Right lobe of liver (tissue), 6 donors: ENCODE measurements around the gene KCNJ11. TPM values are rescaled to one million over a fixed set of nuclear protein-coding genes. Genes with fewer than 3 reads are reported as not detected.
A peak's percentile ranks its signal among the peaks of the same experiment; 100 is the strongest.

Experiments used
- ATAC-seq, 4 donors: fragments of 200-7000 bp; cut with Tn5 transposase; one replicate each; pipeline ENCODE4 v1.9.1; 2020; ENCODE audit warnings: mild to moderate bottlenecking in 4 of 4, moderate library complexity in 4 of 4
- DNase-seq, 3 donors: peaks; one replicate each; pipeline ENCODE4 v3.0.0-alpha.2; 2020
- H3K27ac ChIP-seq, 3 donors: fragments of 200-600 bp; one replicate each; pipeline ENCODE4 v1.8.0; 2022
- H3K27me3 ChIP-seq, 2 donors: fragments of 200-600 bp; one replicate each; pipeline ENCODE4 v1.8.0; 2022
- H3K36me3 ChIP-seq, 4 donors: fragments of 200-600 bp; sonication (generic) in 1 of 4; one replicate each; pipeline versions ENCODE4 v1.5.1 to v1.8.0; 2017 to 2022; ENCODE audit warnings: control low read depth in 1 of 4
- H3K4me1 ChIP-seq, 4 donors: fragments of 200-600 bp; sonication (generic) in 1 of 4; one replicate each; pipeline versions ENCODE4 v1.5.1 to v1.8.0; 2017 to 2022; ENCODE audit warnings: control low read depth in 1 of 4
- H3K4me3 ChIP-seq, 3 donors: fragments of 200-600 bp; one replicate each; pipeline ENCODE4 v1.8.0; 2022
- H3K9me3 ChIP-seq, 4 donors: fragments of 200-600 bp; sonication (generic) in 1 of 4; one replicate each; pipeline versions ENCODE4 v1.5.1 to v1.8.0; 2017 to 2022; ENCODE audit warnings: control low read depth in 1 of 4
- CTCF ChIP-seq, 4 donors: fragments of 200-600 bp in 3 of 4; fragments of 450-650 bp in 1 of 4; IDR thresholded peaks; one replicate each; pipeline versions ENCODE4 v1.5.1 to v1.8.0; 2016 to 2022; ENCODE audit warnings: antibody characterized with exemption in 4 of 4, mild to moderate bottlenecking in 2 of 4
- POLR2A ChIP-seq: fragments of 450-650 bp; IDR thresholded peaks from one replicate; pipeline ENCODE4 v1.6.1; 2017; ENCODE audit warnings: antibody characterized with exemption, mild to moderate bottlenecking
- WGBS: methylation state at CpG from one replicate; pipeline ENCODE4 v1.1.6; 2018; ENCODE audit warnings: low coverage, low lambda C conversion rate; ENCODE audit not compliant: insufficient coverage; ENCODE audit errors: missing lambda C conversion rate; 5-methylcytosine and 5-hydroxymethylcytosine counted together
- intact Hi-C, 2 donors: fragments of 100-400 bp; cut with DNase I; formaldehyde crosslinking; loops; one replicate each; pipeline versions ENCODE4 v1.11.2 to v1.14.1; 2022
- total RNA-seq, 6 experiments: library from RNA; depleted of rRNA in 2 of 6; stranded (reverse); fragments of >200 nt in 2 of 6; fragmentation: NEBNext Ultra II Directional in 3 of 6; extraction: Animal tissue kit (Norgen Biotek cat#: 25700) in 3 of 6; gene quantifications; one replicate each; pipeline versions ENCODE4 v1.1.0 to v1.2.4, GENCODE V29; 2016 to 2023
- donor health status: DM: no; HTN: yes; CAD: no.
- donor health status: DM: no; HTN: no; CAD: no.
- donor health status: DM: no; HTN: no; CAD: no.
- donor health status: DM: no; HTN: yes; CAD: no.
- donor health status: DM: no; HTN: yes; CAD: no.

KCNJ11 gene
- total RNA-seq, 6 experiments from 2014 or later: 0.93 to 3.7 (median 2.0) TPM

- intact Hi-C loops: no loop called here
- TF ChIP-seq POLR2A (no peak), CTCF (IDR thresholded peaks at IDR 0.05) (no peak)
- peaks cover 0 to 18% (median 0%) of the 10 kb centered on the region in 4 donors for H3K4me1 ChIP-seq
- no peaks in the 10 kb centered on the region for H3K27me3 ChIP-seq
- H3K36me3 ChIP-seq: no peaks in the 10 kb centered on the region
- no peaks in the 10 kb centered on the region for H3K9me3 ChIP-seq
- H3K27ac ChIP-seq: no peak overlapping the region
- ATAC-seq (no peak), DNase-seq (peak in 1 of 3 donors; percentile 37)
- no peak overlapping the region for H3K4me3 ChIP-seq
- 71% methylated on average over 1 of the region's 6 CpGs for WGBS
These were observed 27.2 kb upstream of the KCNJ11 start for GRCh38 chr11:17415523-17416104.

- ATAC-seq (no peak), DNase-seq (peak in 1 of 3 donors; percentile 39)
- Histone ChIP-seq H3K4me3 (no peak overlapping the region), H3K4me1 (peaks cover 0 to 18% (median 0%) of the 10 kb centered on the region in 4 donors), H3K9me3 (no peaks in the 10 kb centered on the region), H3K36me3 (no peaks in the 10 kb centered on the region), H3K27me3 (no peaks in the 10 kb centered on the region), H3K27ac (no peak overlapping the region)
- TF ChIP-seq CTCF (IDR thresholded peaks at IDR 0.05) (no peak), POLR2A (no peak)
- no CpG with 5 or more reads among the region's 5 CpGs for WGBS
- intact Hi-C loops: no loop called here
These were observed 26.5 kb upstream of the KCNJ11 start for GRCh38 chr11:17414992-17415391.

- H3K36me3 ChIP-seq: no peaks in the 10 kb centered on the region
- WGBS: 50% methylated on average over 2 of the region's 8 CpGs
- H3K4me1 ChIP-seq: peaks cover 0 to 18% (median 0%) of the 10 kb centered on the region in 4 donors
- TF ChIP-seq POLR2A (no peak), CTCF (IDR thresholded peaks at IDR 0.05) (no peak)
- no peak overlapping the region for H3K27ac ChIP-seq
- H3K4me3 ChIP-seq: no peak overlapping the region
- no peaks in the 10 kb centered on the region for H3K9me3 ChIP-seq
- H3K27me3 ChIP-seq: no peaks in the 10 kb centered on the region
- intact Hi-C loops: no loop called here
- ATAC-seq (no peak), DNase-seq (peak in 1 of 3 donors; percentile 26)
These were observed 25.9 kb upstream of the KCNJ11 start for GRCh38 chr11:17414317-17414737.

GRCh38 chr11:17413414-17414316 lies 25.2 kb upstream of the KCNJ11 start:
- intact Hi-C loops: no loop called here
- H3K9me3 ChIP-seq: no peaks in the 10 kb centered on the region
- H3K27me3 ChIP-seq: no peaks in the 10 kb centered on the region
- H3K4me3 ChIP-seq: no peak overlapping the region
- DNase-seq (peak; percentile 85 to 93 (median 86)), ATAC-seq (peak; percentile 83 to 96 (median 94))
- peaks cover 0 to 18% (median 0%) of the 10 kb centered on the region in 4 donors for H3K4me1 ChIP-seq
- H3K27ac ChIP-seq: peak overlapping the region in 1 of 3 donors; percentile 52
- WGBS: 22% methylated on average over 7 of the region's 15 CpGs
- no peak for TF ChIP-seq CTCF (IDR thresholded peaks at IDR 0.05)
- TF ChIP-seq POLR2A: no peak
- no peaks in the 10 kb centered on the region for H3K36me3 ChIP-seq
